Endothelial cell (in vitro differentiated cells): ENCODE data around the gene NHS. TPM values are rescaled to one million over a fixed set of nuclear protein-coding genes. Genes with fewer than 3 reads are reported as not detected.

ENCODE experiments used
- DNase-seq: peaks from one replicate; pipeline ENCODE4 v3.0.0; 2021; ENCODE audit warnings: low spot score
- H3K27ac Mint-ChIP-seq: one replicate; pipeline ENCODE4 v1.8.0; 2021; ENCODE audit warnings: mixed read lengths, inconsistent platforms; ENCODE audit not compliant: unreplicated experiment
- H3K27me3 Mint-ChIP-seq: one replicate; pipeline ENCODE4 v1.8.0; 2021; ENCODE audit warnings: mild to moderate bottlenecking, moderate library complexity, mixed read lengths, inconsistent platforms; ENCODE audit not compliant: unreplicated experiment
- H3K36me3 Mint-ChIP-seq: one replicate; pipeline ENCODE4 v1.8.0; 2021; ENCODE audit warnings: mild to moderate bottlenecking, low read depth, mixed read lengths, inconsistent platforms; ENCODE audit not compliant: unreplicated experiment
- H3K4me1 Mint-ChIP-seq: one replicate; pipeline ENCODE4 v1.8.0; 2021; ENCODE audit warnings: mild to moderate bottlenecking, mixed read lengths, inconsistent platforms; ENCODE audit not compliant: unreplicated experiment
- H3K4me3 Mint-ChIP-seq: one replicate; pipeline ENCODE4 v1.8.0; 2021; ENCODE audit warnings: mild to moderate bottlenecking, mixed read lengths, inconsistent platforms; ENCODE audit not compliant: unreplicated experiment
- H3K9me3 Mint-ChIP-seq: one replicate; pipeline ENCODE4 v1.8.0; 2021; ENCODE audit warnings: mixed read lengths, inconsistent platforms; ENCODE audit not compliant: unreplicated experiment
- CTCF ChIP-seq: fragments of 200-600 bp; sonication (generic); IDR thresholded peaks from one replicate; pipeline ENCODE4 v1.5.0; 2021; ENCODE audit warnings: antibody characterized with exemption; ENCODE audit not compliant: unreplicated experiment
- total RNA-seq: library from RNA; stranded (reverse); fragmentation: NEBNext Ultra II Directional; extraction: Animal tissue kit (Norgen Biotek cat#: 25700); gene quantifications from one replicate; pipeline ENCODE4 v1.2.1, GENCODE V29; 2021; ENCODE audit not compliant: unreplicated experiment

NHS gene
- total RNA-seq, 1 donor from 2014 or later, result 5.3 TPM

GRCh38 chrX:17475449-17476217 lies 100.6 kb downstream of the NHS start:
- no peaks in the 10 kb centered on the region for H3K36me3 Mint-ChIP-seq
- TF ChIP-seq CTCF, result no peak
- H3K4me1 Mint-ChIP-seq, result peaks cover 2% of the 10 kb centered on the region
- H3K4me3 Mint-ChIP-seq, result no peak overlapping the region
- no peak for DNase-seq
- no peak overlapping the region for H3K27ac Mint-ChIP-seq
- H3K27me3 Mint-ChIP-seq, result no peaks in the 10 kb centered on the region
- no peaks in the 10 kb centered on the region for H3K9me3 Mint-ChIP-seq

- H3K4me3 Mint-ChIP-seq, result no peak overlapping the region
- no peaks in the 10 kb centered on the region for H3K9me3 Mint-ChIP-seq
- H3K4me1 Mint-ChIP-seq, result peaks cover 2% of the 10 kb centered on the region
- no peaks in the 10 kb centered on the region for H3K27me3 Mint-ChIP-seq
- no peak overlapping the region for H3K27ac Mint-ChIP-seq
- no peak for TF ChIP-seq CTCF
- no peak for DNase-seq
- H3K36me3 Mint-ChIP-seq, result no peaks in the 10 kb centered on the region
Observed at GRCh38 chrX:17476411-17476810, 101.4 kb downstream of the NHS start.

DNA sequence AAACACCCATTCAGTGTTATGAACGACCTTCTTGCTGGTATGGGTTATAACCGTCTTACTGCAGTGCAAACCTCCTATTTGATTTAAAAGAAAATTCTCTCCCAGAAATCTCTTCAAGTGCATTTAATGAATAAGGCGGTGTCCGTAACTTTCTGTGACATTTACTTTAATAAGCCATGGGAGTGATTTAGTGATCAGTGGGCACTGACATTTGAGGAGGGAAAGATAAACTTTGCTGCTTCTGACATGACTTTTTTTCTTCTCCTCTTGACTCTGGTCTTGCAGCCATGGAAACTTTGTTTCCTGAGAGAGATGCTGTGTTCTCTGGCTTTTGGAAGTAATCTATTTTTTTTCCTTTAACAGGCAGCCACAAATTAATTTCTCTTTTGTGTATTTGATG lies 106.1 kb downstream of the NHS start:
- no peak for DNase-seq
- no peak overlapping the region for H3K27ac Mint-ChIP-seq
- H3K27me3 Mint-ChIP-seq, result no peaks in the 10 kb centered on the region
- no peaks in the 10 kb centered on the region for H3K4me1 Mint-ChIP-seq
- no peak overlapping the region for H3K4me3 Mint-ChIP-seq
- no peaks in the 10 kb centered on the region for H3K9me3 Mint-ChIP-seq
- no peak for TF ChIP-seq CTCF
- no peaks in the 10 kb centered on the region for H3K36me3 Mint-ChIP-seq

DNA sequence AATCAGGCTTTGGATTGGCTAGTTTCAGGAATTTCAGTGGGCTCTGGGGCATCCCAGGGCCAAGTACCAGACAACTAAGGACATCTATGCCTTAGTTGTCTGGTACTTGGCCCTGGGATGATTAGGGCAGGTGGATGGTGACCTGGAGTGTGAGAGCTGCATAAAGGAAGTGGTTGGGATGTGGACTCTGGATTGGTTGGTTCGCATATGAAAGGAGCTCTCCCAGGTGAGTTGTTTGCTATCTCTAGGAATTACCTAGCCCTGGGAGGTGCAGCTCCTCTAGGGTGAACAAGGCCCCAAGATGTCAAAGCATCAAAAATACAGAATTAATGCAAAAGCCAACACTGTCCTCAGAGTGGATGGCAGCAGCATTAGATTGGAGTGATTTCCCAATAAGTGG lies 109.6 kb downstream of the NHS start:
- Mint-ChIP-seq H3K27me3 (no peaks in the 10 kb centered on the region), H3K36me3 (no peaks in the 10 kb centered on the region), H3K4me1 (no peaks in the 10 kb centered on the region), H3K9me3 (no peaks in the 10 kb centered on the region), H3K4me3 (no peak overlapping the region), H3K27ac (no peak overlapping the region)
- no peak for TF ChIP-seq CTCF
- no peak for DNase-seq

DNA sequence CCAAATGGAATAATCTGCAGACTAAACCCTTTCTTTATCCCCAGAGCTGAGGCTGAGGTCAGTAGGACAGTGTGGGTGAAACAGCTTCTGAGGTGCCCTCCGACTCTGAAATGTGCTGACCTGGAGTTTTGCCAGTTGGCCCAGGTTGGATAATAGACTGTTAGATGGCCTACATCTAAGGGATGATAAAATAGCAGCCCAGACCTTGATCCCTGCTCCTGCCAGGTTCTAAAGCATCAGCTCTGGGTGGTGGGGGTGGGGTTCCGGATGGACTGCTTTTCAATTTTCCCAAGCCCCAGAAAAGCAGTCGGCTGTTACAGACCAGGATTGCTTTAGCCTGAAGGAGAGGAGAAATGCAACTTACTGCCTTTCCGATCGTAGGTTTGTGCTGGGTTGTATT lies 110.4 kb downstream of the NHS start:
- Mint-ChIP-seq H3K4me3 (no peak overlapping the region), H3K36me3 (no peaks in the 10 kb centered on the region), H3K9me3 (no peaks in the 10 kb centered on the region), H3K27ac (no peak overlapping the region), H3K4me1 (no peaks in the 10 kb centered on the region), H3K27me3 (no peaks in the 10 kb centered on the region)
- DNase-seq, result no peak
- TF ChIP-seq CTCF, result no peak
